GM06990 (cell line): Measurements from ENCODE around the gene TRABD2A.

Experiments
- DNase-seq: peaks from one replicate; pipeline ENCODE4 v3.0.0-alpha.2; 2011; ENCODE audit not compliant: insufficient read length; ENCODE audit errors: extremely low read depth
- H3K27me3 ChIP-seq: replicated peaks from 2 replicates; pipeline ENCODE4 v1.6.0; 2011; ENCODE audit warnings: low read length; ENCODE audit not compliant: control insufficient read depth, insufficient read depth
- H3K36me3 ChIP-seq: 2 replicates; pipeline ENCODE4 v1.5.1; 2011; ENCODE audit warnings: low read length; ENCODE audit not compliant: control insufficient read depth, insufficient read depth
- H3K4me3 ChIP-seq: replicated peaks from 2 replicates; pipeline ENCODE4 v1.5.1; 2011; ENCODE audit warnings: low read depth, mild to moderate bottlenecking, control low read depth, low read length
- CTCF ChIP-seq: IDR thresholded peaks from 2 replicates; pipeline ENCODE4 v1.5.1; 2011; ENCODE audit warnings: low read length, control low read depth, mild to moderate bottlenecking, inconsistent platforms; ENCODE audit not compliant: insufficient read depth, poor library complexity, severe bottlenecking

Gene TRABD2A

GRCh38 chr2:84886791-84887190, 5.9 kb upstream of the TRABD2A start:
- no peak for TF ChIP-seq CTCF
- DNase-seq = no peak
- H3K27me3 ChIP-seq = no peaks in the 10 kb centered on the region
- H3K4me3 ChIP-seq = no peak overlapping the region
- no peaks in the 10 kb centered on the region for H3K36me3 ChIP-seq

DNA sequence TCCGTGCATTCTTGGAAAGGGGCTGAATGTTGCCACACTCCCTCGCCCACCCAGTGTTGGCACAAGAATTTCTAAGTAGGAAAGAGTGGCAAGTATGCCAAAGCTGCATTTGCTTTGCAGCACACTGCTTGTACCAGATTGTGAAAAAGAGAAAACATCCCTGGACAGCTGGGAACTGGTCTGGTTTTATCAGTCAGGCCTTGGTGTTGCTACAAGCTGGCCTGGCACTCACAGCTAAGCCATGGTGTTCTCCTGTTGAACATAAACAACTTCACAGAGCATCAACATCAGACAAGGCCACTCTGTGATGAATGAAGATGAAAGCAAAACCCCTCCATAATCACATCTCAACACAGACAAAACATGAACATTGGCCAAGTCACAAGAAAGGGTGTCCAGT, 4.2 kb upstream of the TRABD2A start:
- Histone ChIP-seq H3K27me3 (no peaks in the 10 kb centered on the region; the same call in 1 of the 2 replicates), H3K4me3 (no peak overlapping the region), H3K36me3 (no peaks in the 10 kb centered on the region)
- TF ChIP-seq CTCF = no peak
- DNase-seq = no peak

DNA sequence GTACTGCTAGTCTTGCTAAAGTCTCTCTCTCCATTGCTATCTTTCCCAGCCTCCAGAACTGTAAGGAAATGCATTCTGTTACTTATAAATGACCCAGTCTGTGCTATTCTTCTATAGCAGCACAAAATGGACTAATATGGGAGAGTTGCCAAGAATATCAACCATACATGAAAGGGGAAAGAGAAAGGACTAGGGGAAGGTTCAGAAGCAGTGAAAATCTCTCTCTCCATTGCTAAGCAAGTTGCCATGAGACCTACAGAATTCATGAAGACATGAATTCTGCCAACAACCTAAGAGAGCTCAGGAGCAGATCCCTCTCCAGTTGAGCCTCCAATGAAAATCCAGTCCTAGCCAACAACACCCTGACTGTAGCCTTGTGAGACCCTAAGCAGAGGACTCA, 3.6 kb upstream of the TRABD2A start:
- TF ChIP-seq CTCF = no peak
- DNase-seq = no peak
- Histone ChIP-seq H3K4me3 (no peak overlapping the region), H3K36me3 (no peaks in the 10 kb centered on the region), H3K27me3 (no peaks in the 10 kb centered on the region; the same call in 1 of the 2 replicates)

GRCh38 chr2:84882775-84883550, 2.1 kb upstream of the TRABD2A start:
- no peak for DNase-seq
- Histone ChIP-seq H3K27me3 (no peaks in the 10 kb centered on the region; the same call in 1 of the 2 replicates), H3K36me3 (no peaks in the 10 kb centered on the region), H3K4me3 (no peak overlapping the region)
- no peak for TF ChIP-seq CTCF

DNA sequence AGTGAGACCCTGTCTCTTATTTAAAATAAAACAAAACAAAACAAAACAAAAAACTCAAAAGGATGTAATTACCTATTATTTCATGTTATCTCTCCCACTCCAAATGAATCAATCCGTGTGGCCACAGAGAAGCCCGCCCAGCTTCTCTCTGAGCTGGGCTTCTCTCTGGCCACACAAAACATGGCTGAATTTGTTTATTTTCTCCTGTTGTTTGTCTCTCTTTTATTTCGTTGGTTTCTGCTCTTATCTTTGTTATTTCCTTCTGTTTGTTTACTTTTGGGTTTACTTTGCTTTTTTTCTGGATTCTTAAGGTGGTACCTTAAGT, 1.5 kb upstream of the TRABD2A start:
- H3K27me3 ChIP-seq = no peaks in the 10 kb centered on the region; the same call in 1 of the 2 replicates

More for the DNA sequence above, 1.5 kb upstream of the TRABD2A start:
- no peak for TF ChIP-seq CTCF
- Histone ChIP-seq H3K36me3 (no peaks in the 10 kb centered on the region), H3K4me3 (peak overlapping the region; percentile 50)
- no peak for DNase-seq
